H1 (cell line): ENCODE data around the gene SLC19A3. TPM values are rescaled to one million over a fixed set of nuclear protein-coding genes. Genes with fewer than 3 reads are reported as not detected.

Experiments
- CTCF ChIA-PET: fragments of 300-600 bp; sonication (Branson Sonifier 250); formaldehyde crosslinking; loops from one replicate; lab custom pipeline; 2021; ENCODE audit not compliant: partially characterized antibody; lab: Charles Lee
- POLR2A ChIA-PET: fragments of 300-600 bp; sonication (Branson Sonifier 250); formaldehyde crosslinking; loops from one replicate; lab custom pipeline; 2021; ENCODE audit warnings: inconsistent platforms; ENCODE audit not compliant: partially characterized antibody; lab: Charles Lee
- DNase-seq, 2 experiments: peaks; one replicate each; pipeline versions ENCODE4 v3.0.0 to v3.0.0-alpha.2; 2010 to 2022; ENCODE audit warnings: low spot score in 2 of 2, low read depth in 1 of 2, mixed read lengths in 1 of 2
- FAIRE-seq: peaks from 2 replicates; lab custom pipeline; 2011; peaks lifted over from hg19 to GRCh38; lab: Jason Lieb, UNC
- H2AFZ ChIP-seq: 2 replicates; pipeline ENCODE4 v1.8.1; 2012; ENCODE audit warnings: low read length, inconsistent platforms
- H2AK5ac ChIP-seq: 2 replicates; pipeline ENCODE4 v1.6.1; 2013; ENCODE audit warnings: low read depth, low read length
- H2BK120ac ChIP-seq: replicated peaks from 2 replicates; pipeline ENCODE3; 2013; ENCODE audit warnings: low read depth, low read length, inconsistent platforms
- H2BK12ac ChIP-seq: 2 replicates; pipeline ENCODE4 v1.6.1; 2013; ENCODE audit warnings: low read depth, low read length
- H2BK15ac ChIP-seq: 2 replicates; pipeline ENCODE4 v1.6.1; 2013; ENCODE audit warnings: low read length
- H2BK20ac ChIP-seq: 2 replicates; pipeline ENCODE4 v1.6.1; 2013; ENCODE audit warnings: low read length
- H2BK5ac ChIP-seq: 2 replicates; pipeline ENCODE4 v1.6.1; 2013; ENCODE audit warnings: low read depth, low read length
- H3K14ac ChIP-seq: 2 replicates; pipeline ENCODE4 v1.6.1; 2013; ENCODE audit warnings: inconsistent platforms; ENCODE audit not compliant: insufficient read length
- H3K18ac ChIP-seq: 2 replicates; pipeline ENCODE4 v1.6.1; 2013; ENCODE audit warnings: low read length; ENCODE audit errors: extremely low read depth
- H3K23ac ChIP-seq: 2 replicates; pipeline ENCODE4 v1.6.1; 2013; ENCODE audit warnings: inconsistent platforms; ENCODE audit not compliant: insufficient read length
- H3K23me2 ChIP-seq: 2 replicates; pipeline ENCODE4 v1.6.1; 2013; ENCODE audit warnings: low read depth, low read length
- H3K27ac ChIP-seq: 2 replicates; pipeline ENCODE4 v1.6.1; 2011; ENCODE audit warnings: low read depth, low read length, inconsistent platforms
- H3K27me3 ChIP-seq, 4 experiments: replicated peaks in 1 of 4; 1 replicate in 1 of 4; 2 replicates in 3 of 4; pipeline versions ENCODE4 v1.6.1 to v1.8.1; 2011 to 2013; ENCODE audit warnings: low read length in 3 of 4, mild to moderate bottlenecking in 3 of 4, inconsistent platforms in 2 of 4, mixed read lengths in 2 of 4, moderate library complexity in 1 of 4; ENCODE audit not compliant: control insufficient read depth in 3 of 4, insufficient read depth in 3 of 4; ENCODE audit errors: extremely low read depth in 1 of 4
- H3K36me3 ChIP-seq, 4 experiments: 2 replicates each; pipeline versions ENCODE4 v1.6.1 to v1.8.1; 2011 to 2013; ENCODE audit warnings: mild to moderate bottlenecking in 4 of 4, low read length in 3 of 4, moderate library complexity in 2 of 4, control low read depth in 1 of 4, inconsistent platforms in 1 of 4; ENCODE audit not compliant: insufficient read depth in 4 of 4, control insufficient read depth in 2 of 4
- H3K4ac ChIP-seq: replicated peaks from 2 replicates; pipeline ENCODE3; 2013; ENCODE audit warnings: low read length, low read depth, mixed read lengths, inconsistent platforms; ENCODE audit not compliant: insufficient read length
- H3K4me1 ChIP-seq, 4 experiments: replicated peaks in 1 of 4; 1 replicate in 1 of 4; 2 replicates in 3 of 4; pipeline versions ENCODE4 v1.6.1 to v1.8.1; 2011 to 2013; ENCODE audit warnings: low read length in 3 of 4, inconsistent platforms in 2 of 4, mixed read lengths in 1 of 4; ENCODE audit not compliant: insufficient read depth in 4 of 4, control insufficient read depth in 3 of 4
- H3K4me2 ChIP-seq, 2 experiments: 2 replicates each; pipeline versions ENCODE4 v1.6.1 to v1.8.1; 2011 to 2013; ENCODE audit warnings: low read depth in 2 of 2, low read length in 2 of 2, control low read depth in 1 of 2, inconsistent platforms in 1 of 2, mild to moderate bottlenecking in 1 of 2; ENCODE audit not compliant: insufficient read depth in 1 of 2
- H3K4me3 ChIP-seq, 4 experiments: fragments of 200-600, 300-600 bp in 1 of 4; sonication (generic), shearing (Covaris generic), sonication (Bioruptor Twin) in 1 of 4; 2 replicates each; pipeline versions ENCODE4 v1.5.1 to v1.8.1; 2011 to 2016; ENCODE audit warnings: low read length in 4 of 4, low read depth in 3 of 4, control low read depth in 2 of 4, inconsistent platforms in 2 of 4, mild to moderate bottlenecking in 2 of 4, mixed read lengths in 1 of 4, moderate library complexity in 1 of 4; ENCODE audit not compliant: insufficient read depth in 2 of 4; ENCODE audit errors: extremely low read depth in 1 of 4
- H3K56ac ChIP-seq: replicated peaks from 2 replicates; pipeline ENCODE3; 2013; ENCODE audit warnings: low read depth, mild to moderate bottlenecking, mixed read lengths, low read length, inconsistent platforms; ENCODE audit not compliant: insufficient read length
- H3K79me1 ChIP-seq: 2 replicates; pipeline ENCODE4 v1.6.1; 2013; ENCODE audit warnings: low read depth, low read length, control low read depth
- H3K79me2 ChIP-seq, 2 experiments: 2 replicates each; pipeline versions ENCODE4 v1.6.1 to v1.8.1; 2012 to 2013; ENCODE audit warnings: low read length in 2 of 2, mild to moderate bottlenecking in 2 of 2, inconsistent platforms in 1 of 2; ENCODE audit not compliant: insufficient read depth in 2 of 2, control insufficient read depth in 1 of 2
- H3K9ac ChIP-seq, 4 experiments: replicated peaks in 1 of 4; 1 replicate in 1 of 4; 2 replicates in 3 of 4; pipeline versions ENCODE4 v1.6.1 to v1.8.1; 2011 to 2013; ENCODE audit warnings: low read depth in 3 of 4, low read length in 3 of 4, control low read depth in 2 of 4, mild to moderate bottlenecking in 2 of 4, moderate library complexity in 2 of 4, inconsistent platforms in 1 of 4; ENCODE audit errors: extremely low read depth in 1 of 4
- H3K9me3 ChIP-seq, 2 experiments: 2 replicates each; pipeline versions ENCODE4 v1.6.1 to v1.8.1; 2012 to 2013; ENCODE audit warnings: mild to moderate bottlenecking in 2 of 2, moderate library complexity in 2 of 2, control low read depth in 1 of 2, inconsistent platforms in 1 of 2, low read depth in 1 of 2, low read length in 1 of 2, mixed read lengths in 1 of 2; ENCODE audit not compliant: insufficient read depth in 2 of 2
- H4K20me1 ChIP-seq, 2 experiments: replicated peaks in 1 of 2; 2 replicates each; pipeline versions ENCODE3 to v1.8.1; 2011 to 2013; ENCODE audit warnings: inconsistent platforms in 2 of 2, low read length in 2 of 2, mild to moderate bottlenecking in 1 of 2; ENCODE audit not compliant: insufficient read depth in 2 of 2, control insufficient read depth in 1 of 2
- H4K5ac ChIP-seq: 2 replicates; pipeline ENCODE4 v1.6.1; 2013; ENCODE audit warnings: low read length, low read depth, mixed read lengths, inconsistent platforms; ENCODE audit not compliant: insufficient read length
- H4K8ac ChIP-seq: 2 replicates; pipeline ENCODE4 v1.8.0; 2013; ENCODE audit warnings: mild to moderate bottlenecking, moderate library complexity, low read length, inconsistent platforms; ENCODE audit not compliant: insufficient read depth; ENCODE audit errors: extremely low read depth
- H4K91ac ChIP-seq: replicated peaks from 2 replicates; pipeline ENCODE3; 2013; ENCODE audit warnings: low read length, mixed read lengths, inconsistent platforms; ENCODE audit not compliant: insufficient read length
- BRCA1 ChIP-seq: IDR thresholded peaks from 2 replicates; pipeline ENCODE4 v1.6.1; 2012; ENCODE audit warnings: low read depth, low read length, improper control_type of control experiment
- CBX5 ChIP-seq: fragments of 300-800, 300-1000 bp; sonication (generic); IDR thresholded peaks from 2 replicates; pipeline ENCODE4 v1.7.1; 2016; ENCODE audit warnings: antibody characterized with exemption, low read length, low read depth
- JUN ChIP-seq: IDR thresholded peaks from 2 replicates; pipeline ENCODE4 v1.6.1; 2011; ENCODE audit warnings: low read depth, mild to moderate bottlenecking, improper control_type of control experiment, low read length
- WGBS, 2 experiments: shearing (Covaris generic) in 1 of 2; methylation state at CpG; one replicate each; pipeline versions ENCODE4 v1.1.6 to v1.1.7; 2013 to 2015; ENCODE audit warnings: low lambda C conversion rate in 2 of 2, mixed read lengths in 2 of 2, inconsistent platforms in 1 of 2, low coverage in 1 of 2, missing lambda C conversion rate in 1 of 2; ENCODE audit not compliant: insufficient replicate concordance in 2 of 2, insufficient coverage in 1 of 2, insufficient read length in 1 of 2; ENCODE audit errors: extremely low coverage in 1 of 2, missing lambda C conversion rate in 1 of 2; 5-methylcytosine and 5-hydroxymethylcytosine counted together
- polyA plus RNA-seq, 7 experiments: library from polyadenylated mRNA; depleted of rRNA in 3 of 7; stranded (reverse) in 5 of 7; unstranded in 2 of 7; fragments of >200 nt in 5 of 7; fragments of 200-250 nt in 2 of 7; gene quantifications; 1 replicate in 5 of 7; 2 replicates in 1 of 7; 4 replicates in 1 of 7; pipeline versions ENCODE4 v1.2.1 to v1.2.3, GENCODE V29; 2011 to 2013; ENCODE audit warnings: missing spikeins in 2 of 7, mixed read lengths in 2 of 7
- total RNA-seq: library from RNA; stranded (reverse); fragmentation: NEBNext Ultra II Directional; extraction: Animal tissue kit (Norgen Biotek cat#: 25700); gene quantifications from 2 replicates; pipeline ENCODE4 v1.2.1, GENCODE V29; 2021
- TF ChIP-seq, protein P1 (sequence below), 3 experiments: IDR thresholded peaks; 1 replicate in 2 of 3; 2 replicates in 1 of 3; pipeline versions ENCODE4 v1.5.1 to v1.6.1; 2011; ENCODE audit warnings: low read length in 3 of 3, mild to moderate bottlenecking in 3 of 3, inconsistent platforms in 2 of 3, low read depth in 1 of 3, moderate library complexity in 1 of 3; ENCODE audit not compliant: insufficient read depth in 1 of 3; ENCODE audit errors: control extremely low read depth in 1 of 3

The SLC19A3 gene
- total and polyA plus RNA-seq, 2 of the 8 experiments (the other 6 are each of a cell fraction or from before 2014, with no cell fraction given): 7.0 to 9.8 TPM

GRCh38 chr2:227703280-227703732, 14.5 kb downstream of the SLC19A3 start:
- Histone ChIP-seq H3K9me3 (no peaks in the 10 kb centered on the region; a peak in 1 of 4 replicates), H4K91ac (no peak overlapping the region), H3K4me1 (no peaks in the 10 kb centered on the region), H3K4me3 (no peak overlapping the region), H4K8ac (no peak overlapping the region), H4K5ac (no peak overlapping the region), H3K4me2 (no peak overlapping the region), H3K23me2 (no peaks in the 10 kb centered on the region), H4K20me1 (no peaks in the 10 kb centered on the region), H3K9ac (no peak overlapping the region), H2BK20ac (no peak overlapping the region), H2BK12ac (no peak overlapping the region), H3K79me1 (no peaks in the 10 kb centered on the region), H3K4ac (no peak overlapping the region), H2AFZ (no peak overlapping the region), H3K18ac (0 out of 2 replicates have a peak overlapping the region, but pooled peaks have one; percentile 6), H3K27me3 (no peaks in the 10 kb centered on the region), H2BK5ac (no peak overlapping the region), H2AK5ac (no peak overlapping the region), H3K27ac (no peak overlapping the region), H2BK15ac (no peak overlapping the region), H3K56ac (no peak overlapping the region), H3K36me3 (no peaks in the 10 kb centered on the region; a peak in 1 of 8 replicates), H3K14ac (no peak overlapping the region), H3K79me2 (no peaks in the 10 kb centered on the region), H3K23ac (no peak overlapping the region), H2BK120ac (no peak overlapping the region)
- ChIA-PET CTCF (interaction anchor here (1.1 to 1.2 kb wide), 2 partner anchors 36 to 45 kb away, joined by 6 read pairs; no protein-coding TSS in a partner anchor), POLR2A (no interaction called here)
- TF ChIP-seq, protein P1, sequence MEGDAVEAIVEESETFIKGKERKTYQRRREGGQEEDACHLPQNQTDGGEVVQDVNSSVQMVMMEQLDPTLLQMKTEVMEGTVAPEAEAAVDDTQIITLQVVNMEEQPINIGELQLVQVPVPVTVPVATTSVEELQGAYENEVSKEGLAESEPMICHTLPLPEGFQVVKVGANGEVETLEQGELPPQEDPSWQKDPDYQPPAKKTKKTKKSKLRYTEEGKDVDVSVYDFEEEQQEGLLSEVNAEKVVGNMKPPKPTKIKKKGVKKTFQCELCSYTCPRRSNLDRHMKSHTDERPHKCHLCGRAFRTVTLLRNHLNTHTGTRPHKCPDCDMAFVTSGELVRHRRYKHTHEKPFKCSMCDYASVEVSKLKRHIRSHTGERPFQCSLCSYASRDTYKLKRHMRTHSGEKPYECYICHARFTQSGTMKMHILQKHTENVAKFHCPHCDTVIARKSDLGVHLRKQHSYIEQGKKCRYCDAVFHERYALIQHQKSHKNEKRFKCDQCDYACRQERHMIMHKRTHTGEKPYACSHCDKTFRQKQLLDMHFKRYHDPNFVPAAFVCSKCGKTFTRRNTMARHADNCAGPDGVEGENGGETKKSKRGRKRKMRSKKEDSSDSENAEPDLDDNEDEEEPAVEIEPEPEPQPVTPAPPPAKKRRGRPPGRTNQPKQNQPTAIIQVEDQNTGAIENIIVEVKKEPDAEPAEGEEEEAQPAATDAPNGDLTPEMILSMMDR (IDR thresholded peaks at IDR 0.05; ENCODE audit: control extremely low read depth in 1 of 3, insufficient read depth in 1 of 3, low read depth in 1 of 3, low read length in 3 of 3): no peak
- TF ChIP-seq CBX5 (no peak), BRCA1 (no peak), JUN (no peak)
- FAIRE-seq (no peak), DNase-seq (peak in 1 of 2 experiments; percentile 38)
- 86% methylated on average over 4 of the region's 4 CpGs; no CpG with 5 or more reads in 1 of the 2 experiments for WGBS, 2 experiments
